B cell (primary cell): ENCODE results near the gene DNAJB9. TPM values are rescaled to one million over a fixed set of nuclear protein-coding genes. Genes with fewer than 3 reads are reported as not detected.

Experiments
- ATAC-seq: fragments of 200-7000 bp; cut with Tn5 transposase; one replicate; pipeline ENCODE4 v1.10.0; 2021; ENCODE audit warnings: low read depth, mild to moderate bottlenecking, moderate number of reproducible peaks, moderate library complexity
- CTCF ChIA-PET: fragments of 350-600 bp; sonication (Branson Sonifier 250); formaldehyde crosslinking; loops from one replicate; lab custom pipeline; 2021; ENCODE audit warnings: antibody characterized with exemption, inconsistent platforms; lab: Charles Lee
- POLR2A ChIA-PET: fragments of 350-600 bp; sonication (Branson Sonifier 250); formaldehyde crosslinking; loops from one replicate; lab custom pipeline; 2021; ENCODE audit warnings: antibody characterized with exemption; lab: Charles Lee
- DNase-seq: peaks from one replicate; pipeline ENCODE4 v3.0.0; 2013
- H2AFZ ChIP-seq: 2 replicates; pipeline ENCODE4 v1.6.1; 2012; ENCODE audit warnings: mild to moderate bottlenecking, low read depth, low read length; ENCODE audit not compliant: insufficient read depth, poor library complexity, severe bottlenecking
- H3K27ac ChIP-seq, 2 donors: 1 replicate in 1 of 2; 2 replicates in 1 of 2; pipeline ENCODE4 v1.5.1; 2012 to 2013; ENCODE audit warnings: low read length in 2 of 2, mild to moderate bottlenecking in 2 of 2, moderate library complexity in 1 of 2
- H3K27me3 ChIP-seq, 4 experiments: fragments of 200-600 bp in 1 of 4; sonication (generic) in 1 of 4; replicated peaks in 1 of 4; 1 replicate in 2 of 4; 2 replicates in 2 of 4; pipeline versions ENCODE4 v1.6.1 to v1.7.0; 2013 to 2016; ENCODE audit warnings: low read length in 3 of 4, mild to moderate bottlenecking in 2 of 4, mixed read lengths in 1 of 4, moderate library complexity in 1 of 4; ENCODE audit not compliant: insufficient read depth in 4 of 4, control insufficient read depth in 3 of 4; ENCODE audit errors: control extremely low read depth in 1 of 4
- H3K36me3 ChIP-seq, 2 experiments: replicated peaks in 1 of 2; 1 replicate in 1 of 2; 2 replicates in 1 of 2; pipeline versions ENCODE4 v1.6.1 to v1.7.1; 2013; ENCODE audit warnings: low read length in 1 of 2; ENCODE audit not compliant: insufficient read depth in 2 of 2, control insufficient read depth in 1 of 2; ENCODE audit errors: control extremely low read depth in 1 of 2, extremely low read depth in 1 of 2
- H3K4me1 ChIP-seq, 2 donors: fragments of 200-600 bp in 1 of 2; sonication (generic) in 1 of 2; 1 replicate in 1 of 2; 2 replicates in 1 of 2; pipeline versions ENCODE4 v1.5.1 to v1.6.1; 2013 to 2017; ENCODE audit warnings: low read length in 2 of 2; ENCODE audit not compliant: control insufficient read depth in 2 of 2, insufficient read depth in 2 of 2
- H3K4me2 ChIP-seq: replicated peaks from 2 replicates; pipeline ENCODE3; 2012; ENCODE audit warnings: mild to moderate bottlenecking, low read depth, low read length; ENCODE audit not compliant: poor library complexity, severe bottlenecking
- H3K4me3 ChIP-seq, 5 experiments: fragments of 200-600 bp in 1 of 5; sonication (generic) in 1 of 5; 1 replicate in 3 of 5; 2 replicates in 2 of 5; pipeline versions ENCODE4 v1.5.1 to v1.7.0; 2011 to 2016; ENCODE audit warnings: low read length in 4 of 5, mild to moderate bottlenecking in 4 of 5, low read depth in 2 of 5, control low read depth in 1 of 5, moderate library complexity in 1 of 5; ENCODE audit not compliant: insufficient read depth in 1 of 5; ENCODE audit errors: control extremely low read depth in 1 of 5, extremely low read depth in 1 of 5
- H3K79me2 ChIP-seq: fragments of 200-600 bp; sonication (generic); one replicate; pipeline ENCODE4 v1.6.0; 2016; ENCODE audit warnings: low read length; ENCODE audit not compliant: control insufficient read depth, insufficient read depth
- H3K9ac ChIP-seq: fragments of 200-600 bp; sonication (generic); 2 replicates; pipeline ENCODE4 v1.6.1; 2017; ENCODE audit warnings: mild to moderate bottlenecking, low read length, moderate library complexity
- H3K9me3 ChIP-seq, 3 donors: one replicate each; pipeline versions ENCODE4 v1.6.1 to v1.7.1; 2013; ENCODE audit warnings: low read length in 2 of 3; ENCODE audit not compliant: control insufficient read depth in 2 of 3, insufficient read depth in 1 of 3; ENCODE audit errors: control extremely low read depth in 1 of 3
- H4K20me1 ChIP-seq: 2 replicates; pipeline ENCODE4 v1.6.0; 2012; ENCODE audit warnings: mild to moderate bottlenecking, low read length; ENCODE audit not compliant: insufficient read depth, control insufficient read depth, poor library complexity, severe bottlenecking
- H3K27ac Mint-ChIP-seq: one replicate; pipeline ENCODE4 v1.8.0; 2021; ENCODE audit warnings: mixed read lengths
- H3K27me3 Mint-ChIP-seq: one replicate; pipeline ENCODE4 v1.8.0; 2021; ENCODE audit warnings: mixed read lengths
- H3K4me1 Mint-ChIP-seq: one replicate; pipeline ENCODE4 v1.8.0; 2021; ENCODE audit warnings: mixed read lengths
- H3K4me3 Mint-ChIP-seq: one replicate; pipeline ENCODE4 v1.8.0; 2021; ENCODE audit warnings: mixed read lengths
- H3K9me3 Mint-ChIP-seq: one replicate; pipeline ENCODE4 v1.8.0; 2022; ENCODE audit warnings: mixed read lengths; ENCODE audit not compliant: insufficient read depth
- EZH2 ChIP-seq: IDR thresholded peaks from 2 replicates; pipeline ENCODE4 v1.6.1; 2012; ENCODE audit warnings: borderline replicate concordance, low read depth, mild to moderate bottlenecking, moderate library complexity, low read length; ENCODE audit not compliant: insufficient read depth, poor library complexity, severe bottlenecking
- WGBS: methylation state at CpG from one replicate; pipeline ENCODE4 v1.1.5; 2013; ENCODE audit warnings: missing lambda C conversion rate; ENCODE audit not compliant: insufficient coverage; 5-methylcytosine and 5-hydroxymethylcytosine counted together
- intact Hi-C: fragments of 100-400 bp; cut with micrococcal nuclease; formaldehyde crosslinking; loops from one replicate; pipeline ENCODE4 v1.10.0; 2022
- polyA plus RNA-seq: library from polyadenylated mRNA; depleted of rRNA; stranded (reverse); fragments of >200 nt; gene quantifications from 2 replicates; pipeline ENCODE4 v1.2.3, GENCODE V29; 2012
- total RNA-seq, 2 donors: library from RNA; stranded (reverse); fragments of 120-200 nt in 1 of 2; gene quantifications; 1 replicate in 1 of 2; 2 replicates in 1 of 2; pipeline versions ENCODE4 v1.2.3 to v1.2.4, GENCODE V29; 2013 to 2022
- TF ChIP-seq, protein P1 (sequence below): fragments of 200-600 bp; IDR thresholded peaks from one replicate; pipeline ENCODE4 v1.8.0; 2022; ENCODE audit warnings: antibody characterized with exemption, mild to moderate bottlenecking

Gene DNAJB9
- total and polyA plus RNA-seq, 2 donors (not counting 1 experiment from before 2014, with no cell fraction given), result 19.5 to 23.1 TPM

DNA sequence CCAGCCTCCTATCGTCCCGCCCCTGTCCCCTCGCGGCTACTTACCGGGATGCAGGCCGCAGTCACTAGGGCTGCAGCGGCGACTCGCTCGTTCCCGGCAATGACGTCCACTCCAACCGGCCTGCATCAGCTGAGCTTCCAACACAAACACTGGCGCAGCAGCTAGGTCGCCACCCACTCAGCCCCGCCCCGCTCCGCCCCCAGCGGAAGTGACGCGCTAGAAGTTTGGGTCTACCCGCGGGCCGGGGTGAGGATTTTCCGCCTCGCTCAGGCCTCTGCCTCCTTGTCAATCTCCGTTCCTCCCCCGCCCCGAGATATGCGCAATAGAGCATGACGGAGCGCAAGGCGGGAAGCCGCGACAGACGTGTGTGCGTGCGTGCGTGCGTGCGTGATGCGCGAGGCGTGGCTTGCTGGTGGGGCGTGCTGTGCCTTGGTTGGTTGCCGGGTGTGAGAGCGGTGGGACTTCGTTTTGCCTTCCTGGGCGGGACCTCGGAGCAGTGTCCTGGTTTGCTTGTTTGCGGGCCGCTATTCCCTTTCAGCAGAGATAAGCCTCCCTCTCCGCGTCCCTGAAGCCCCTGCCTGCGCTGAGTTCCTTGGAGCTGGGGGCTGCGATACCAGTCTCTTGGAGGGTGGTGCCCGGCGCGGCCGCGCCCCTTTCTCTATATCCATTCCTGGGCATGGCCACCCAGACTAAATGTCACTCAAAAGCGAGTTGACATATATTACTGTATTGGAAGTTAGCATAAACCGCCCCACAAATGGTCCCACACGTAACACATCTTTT is 43.5 kb upstream of the DNAJB9 start, which contains the start of gene PNPLA8:
PNPLA8 (minus strand) TSS at position 151 of the 783 bp plus-strand sequence. CDS start 10,644 bp downstream, outside the sequence.
- TF ChIP-seq, protein P1, sequence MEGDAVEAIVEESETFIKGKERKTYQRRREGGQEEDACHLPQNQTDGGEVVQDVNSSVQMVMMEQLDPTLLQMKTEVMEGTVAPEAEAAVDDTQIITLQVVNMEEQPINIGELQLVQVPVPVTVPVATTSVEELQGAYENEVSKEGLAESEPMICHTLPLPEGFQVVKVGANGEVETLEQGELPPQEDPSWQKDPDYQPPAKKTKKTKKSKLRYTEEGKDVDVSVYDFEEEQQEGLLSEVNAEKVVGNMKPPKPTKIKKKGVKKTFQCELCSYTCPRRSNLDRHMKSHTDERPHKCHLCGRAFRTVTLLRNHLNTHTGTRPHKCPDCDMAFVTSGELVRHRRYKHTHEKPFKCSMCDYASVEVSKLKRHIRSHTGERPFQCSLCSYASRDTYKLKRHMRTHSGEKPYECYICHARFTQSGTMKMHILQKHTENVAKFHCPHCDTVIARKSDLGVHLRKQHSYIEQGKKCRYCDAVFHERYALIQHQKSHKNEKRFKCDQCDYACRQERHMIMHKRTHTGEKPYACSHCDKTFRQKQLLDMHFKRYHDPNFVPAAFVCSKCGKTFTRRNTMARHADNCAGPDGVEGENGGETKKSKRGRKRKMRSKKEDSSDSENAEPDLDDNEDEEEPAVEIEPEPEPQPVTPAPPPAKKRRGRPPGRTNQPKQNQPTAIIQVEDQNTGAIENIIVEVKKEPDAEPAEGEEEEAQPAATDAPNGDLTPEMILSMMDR, result no peak
- no peak for TF ChIP-seq EZH2
- no peaks in the 10 kb centered on the region for H3K9me3 Mint-ChIP-seq
- DNase-seq (peak; percentile 100), ATAC-seq (peak; percentile 90)
- Histone ChIP-seq H3K79me2 (peaks cover 47% of the 10 kb centered on the region), H3K27ac (peak within 1 kb of the TSS; percentile 94 to 97), H2AFZ (peak within 1 kb of the TSS; percentile 90), H3K36me3 (peaks cover under 1 to 3% of the 10 kb centered on the region in 2 experiments), H3K4me2 (peak within 1 kb of the TSS; percentile 83), H3K9ac (peak within 1 kb of the TSS; percentile 89), H3K27me3 (no peaks in the 10 kb centered on the region), H4K20me1 (peaks cover 28% of the 10 kb centered on the region), H3K9me3 (no peaks in the 10 kb centered on the region), H3K4me3 (peak within 1 kb of the TSS; percentile 77 to 97 (median 94)), H3K4me1 (peaks cover 34 to 37% of the 10 kb centered on the region in 2 donors)
- ChIA-PET POLR2A (interaction anchor here (1.0 to 3.4 kb wide), 7 partner anchors 22 to 1358 kb away, joined by 3 to 58 read pairs (median 8); partner anchors contain the start of genes DNAJB9, HBP1 and THAP5), CTCF (interaction anchor here (0.7 to 5.4 kb wide), 12 partner anchors 11 to 202 kb away, joined by 3 to 44 read pairs (median 5); partner anchors contain the start of genes DNAJB9 and THAP5)
- H3K27me3 Mint-ChIP-seq, result no peaks in the 10 kb centered on the region
- peaks cover 46% of the 10 kb centered on the region for H3K4me1 Mint-ChIP-seq
- H3K4me3 Mint-ChIP-seq, result peak within 1 kb of the TSS; percentile 99
- intact Hi-C loops, result loop anchor here (1.0 to 5.0 kb wide), 4 partner anchors 23 to 784 kb away; partner anchors contain the start of genes CBLL1, DNAJB9 and THAP5
- under 1% methylated on average over 55 of the region's 64 CpGs for WGBS
- H3K27ac Mint-ChIP-seq, result peak within 1 kb of the TSS; percentile 99

DNA sequence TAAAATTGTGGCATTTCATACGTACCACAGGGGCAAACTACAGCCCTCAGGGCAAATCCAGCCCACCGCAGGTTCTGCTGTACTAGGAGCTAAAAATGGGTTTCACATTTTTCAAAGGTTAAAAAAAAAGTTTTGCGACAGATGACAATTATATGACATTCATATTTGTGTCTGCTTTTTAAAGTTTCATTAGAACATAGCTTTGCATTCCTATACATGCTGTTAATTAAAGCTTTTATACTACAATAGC is 43.0 kb upstream of the DNAJB9 start:
- peaks cover 41% of the 10 kb centered on the region for H3K4me1 Mint-ChIP-seq
- peak overlapping the region; percentile 76 to 97 (median 91) for H3K4me3 ChIP-seq
- WGBS, result no CpG with 5 or more reads among the region's 3 CpGs

More for the DNA sequence above, 43.0 kb upstream of the DNAJB9 start:
- peak overlapping the region; percentile 99 for H3K4me3 Mint-ChIP-seq
- Histone ChIP-seq H3K4me1 (peaks cover 34 to 37% of the 10 kb centered on the region in 2 donors), H3K4me2 (peak overlapping the region; percentile 83), H2AFZ (peak overlapping the region; percentile 90), H3K79me2 (peaks cover 41% of the 10 kb centered on the region), H3K9me3 (no peaks in the 10 kb centered on the region), H3K27me3 (no peaks in the 10 kb centered on the region), H3K36me3 (no peaks in the 10 kb centered on the region), H4K20me1 (peaks cover 23% of the 10 kb centered on the region), H3K27ac (peak overlapping the region; percentile 94 to 97), H3K9ac (peak overlapping the region; percentile 89)
- H3K9me3 Mint-ChIP-seq, result no peaks in the 10 kb centered on the region
- no peak for ATAC-seq
- no peak for TF ChIP-seq EZH2
- TF ChIP-seq, protein P1, result no peak
- peak overlapping the region; percentile 99 for H3K27ac Mint-ChIP-seq
- CTCF ChIA-PET, result interaction anchor here (0.7 to 5.4 kb wide), 7 partner anchors 17 to 43 kb away, joined by 3 to 44 read pairs (median 10); partner anchors contain the start of genes DNAJB9 and THAP5
- no peak for DNase-seq
- intact Hi-C loops, result loop anchor here (1.0 to 5.0 kb wide), 4 partner anchors 23 to 784 kb away; partner anchors contain the start of genes CBLL1, DNAJB9 and THAP5
- POLR2A ChIA-PET, result interaction anchor here (1.7 to 3.4 kb wide), 5 partner anchors 23 to 1358 kb away, joined by 4 to 58 read pairs (median 19); partner anchors contain the start of genes DNAJB9, HBP1 and THAP5
- H3K27me3 Mint-ChIP-seq, result no peaks in the 10 kb centered on the region
